Ishikawa (cell line): ENCODE data around the gene ZNF101.

ENCODE experiments used
- CEBPB ChIP-seq: IDR thresholded peaks from 2 replicates; pipeline ENCODE4 v1.6.1; 2012
- CREB1 ChIP-seq: IDR thresholded peaks from 2 replicates; pipeline ENCODE4 v1.6.1; 2012; ENCODE audit warnings: low read depth
- EGR1 ChIP-seq: IDR thresholded peaks from 2 replicates; pipeline ENCODE4 v1.6.1; 2012
- EP300 ChIP-seq: IDR thresholded peaks from 2 replicates; pipeline ENCODE4 v1.6.1; 2012; ENCODE audit warnings: borderline replicate concordance
- FOXM1 ChIP-seq: IDR thresholded peaks from 2 replicates; pipeline ENCODE4 v1.6.1; 2012; ENCODE audit warnings: low read depth, borderline replicate concordance
- NFIC ChIP-seq: IDR thresholded peaks from 2 replicates; pipeline ENCODE4 v1.6.1; 2012
- RAD21 ChIP-seq: IDR thresholded peaks from 2 replicates; pipeline ENCODE4 v1.6.1; 2012; ENCODE audit warnings: low read depth
- TAF1 ChIP-seq: IDR thresholded peaks from 2 replicates; pipeline ENCODE4 v1.6.1; 2012; ENCODE audit warnings: low read depth, mild to moderate bottlenecking
- TCF12 ChIP-seq: IDR thresholded peaks from 2 replicates; pipeline ENCODE4 v1.6.1; 2012; ENCODE audit warnings: low read depth
- TEAD4 ChIP-seq: IDR thresholded peaks from 2 replicates; pipeline ENCODE4 v1.6.1; 2012
- YY1 ChIP-seq: IDR thresholded peaks from 2 replicates; pipeline ENCODE4 v1.6.1; 2012; ENCODE audit warnings: low read depth
- ZBTB7A ChIP-seq: IDR thresholded peaks from 2 replicates; pipeline ENCODE4 v1.6.1; 2012; ENCODE audit warnings: low read depth
- TF ChIP-seq, protein P1 (sequence below): IDR thresholded peaks from 2 replicates; pipeline ENCODE4 v1.6.1; 2012
- TF ChIP-seq, protein P2 (sequence below): IDR thresholded peaks from 2 replicates; pipeline ENCODE4 v1.6.1; 2012
- TF ChIP-seq, protein P3 (sequence below): IDR thresholded peaks from 2 replicates; pipeline ENCODE4 v1.6.1; 2012; ENCODE audit warnings: low read depth, mild to moderate bottlenecking

Gene ZNF101

DNA sequence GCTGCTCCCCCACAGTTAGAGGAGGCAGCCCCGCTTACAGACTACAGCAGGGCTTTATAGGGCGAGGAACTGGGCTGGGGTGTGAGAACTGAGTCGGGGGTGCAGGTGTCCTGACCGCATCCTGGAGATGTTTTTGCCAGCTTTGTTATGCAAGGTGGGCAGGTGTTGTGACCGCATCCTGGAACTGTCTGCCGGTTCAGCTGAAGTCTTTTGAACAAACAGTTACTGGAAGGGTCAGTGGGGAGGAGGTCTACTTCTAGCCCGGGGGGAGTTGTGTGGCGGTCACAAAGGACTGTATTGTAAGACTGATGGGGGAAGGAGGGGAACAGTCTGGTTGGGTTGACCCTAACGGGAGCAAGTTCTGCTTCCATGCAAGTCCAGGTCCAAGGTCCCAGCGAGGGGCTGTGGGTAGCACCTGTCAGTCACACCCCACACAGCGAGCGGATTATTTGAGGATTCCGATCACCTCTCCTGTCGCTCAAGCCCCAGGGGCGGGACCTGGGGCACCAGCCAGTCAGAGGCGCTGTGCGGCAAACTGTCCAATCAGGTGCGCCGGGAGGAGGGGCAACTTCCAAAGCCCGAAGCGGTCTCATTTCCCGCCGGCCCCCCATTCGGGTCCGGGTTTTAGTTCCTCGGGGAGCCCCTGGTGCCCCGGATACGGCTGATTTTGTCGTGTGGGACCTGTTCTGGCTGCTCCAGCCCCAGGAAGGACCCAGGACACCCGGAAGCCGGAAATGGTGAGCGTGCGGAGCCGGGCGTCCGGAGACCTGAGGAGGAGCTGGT lies at the start of gene ZNF101:
Gene ZNF101 (plus strand): TSS at position 610 of the 783 bp plus-strand sequence. CDS start 125 bp downstream, at position 735.
- TF ChIP-seq, protein P1, sequence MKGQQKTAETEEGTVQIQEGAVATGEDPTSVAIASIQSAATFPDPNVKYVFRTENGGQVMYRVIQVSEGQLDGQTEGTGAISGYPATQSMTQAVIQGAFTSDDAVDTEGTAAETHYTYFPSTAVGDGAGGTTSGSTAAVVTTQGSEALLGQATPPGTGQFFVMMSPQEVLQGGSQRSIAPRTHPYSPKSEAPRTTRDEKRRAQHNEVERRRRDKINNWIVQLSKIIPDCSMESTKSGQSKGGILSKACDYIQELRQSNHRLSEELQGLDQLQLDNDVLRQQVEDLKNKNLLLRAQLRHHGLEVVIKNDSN: no peak; the same call in 1 of the 2 replicates
- TF ChIP-seq CREB1 (no peak; the same call in 1 of the 2 replicates), YY1 (no peak), TEAD4 (no peak), TCF12 (no peak; the same call in 1 of the 2 replicates), CEBPB (no peak), EGR1 (no peak), ZBTB7A (peak; percentile 34), EP300 (no peak), NFIC (no peak), FOXM1 (no peak), TAF1 (peak; percentile 76), RAD21 (no peak)
- TF ChIP-seq, protein P2, sequence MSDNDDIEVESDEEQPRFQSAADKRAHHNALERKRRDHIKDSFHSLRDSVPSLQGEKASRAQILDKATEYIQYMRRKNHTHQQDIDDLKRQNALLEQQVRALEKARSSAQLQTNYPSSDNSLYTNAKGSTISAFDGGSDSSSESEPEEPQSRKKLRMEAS: peak; percentile 52; the same call in 1 of the 2 replicates
- TF ChIP-seq, protein P3, sequence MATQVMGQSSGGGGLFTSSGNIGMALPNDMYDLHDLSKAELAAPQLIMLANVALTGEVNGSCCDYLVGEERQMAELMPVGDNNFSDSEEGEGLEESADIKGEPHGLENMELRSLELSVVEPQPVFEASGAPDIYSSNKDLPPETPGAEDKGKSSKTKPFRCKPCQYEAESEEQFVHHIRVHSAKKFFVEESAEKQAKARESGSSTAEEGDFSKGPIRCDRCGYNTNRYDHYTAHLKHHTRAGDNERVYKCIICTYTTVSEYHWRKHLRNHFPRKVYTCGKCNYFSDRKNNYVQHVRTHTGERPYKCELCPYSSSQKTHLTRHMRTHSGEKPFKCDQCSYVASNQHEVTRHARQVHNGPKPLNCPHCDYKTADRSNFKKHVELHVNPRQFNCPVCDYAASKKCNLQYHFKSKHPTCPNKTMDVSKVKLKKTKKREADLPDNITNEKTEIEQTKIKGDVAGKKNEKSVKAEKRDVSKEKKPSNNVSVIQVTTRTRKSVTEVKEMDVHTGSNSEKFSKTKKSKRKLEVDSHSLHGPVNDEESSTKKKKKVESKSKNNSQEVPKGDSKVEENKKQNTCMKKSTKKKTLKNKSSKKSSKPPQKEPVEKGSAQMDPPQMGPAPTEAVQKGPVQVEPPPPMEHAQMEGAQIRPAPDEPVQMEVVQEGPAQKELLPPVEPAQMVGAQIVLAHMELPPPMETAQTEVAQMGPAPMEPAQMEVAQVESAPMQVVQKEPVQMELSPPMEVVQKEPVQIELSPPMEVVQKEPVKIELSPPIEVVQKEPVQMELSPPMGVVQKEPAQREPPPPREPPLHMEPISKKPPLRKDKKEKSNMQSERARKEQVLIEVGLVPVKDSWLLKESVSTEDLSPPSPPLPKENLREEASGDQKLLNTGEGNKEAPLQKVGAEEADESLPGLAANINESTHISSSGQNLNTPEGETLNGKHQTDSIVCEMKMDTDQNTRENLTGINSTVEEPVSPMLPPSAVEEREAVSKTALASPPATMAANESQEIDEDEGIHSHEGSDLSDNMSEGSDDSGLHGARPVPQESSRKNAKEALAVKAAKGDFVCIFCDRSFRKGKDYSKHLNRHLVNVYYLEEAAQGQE: no peak

DNA sequence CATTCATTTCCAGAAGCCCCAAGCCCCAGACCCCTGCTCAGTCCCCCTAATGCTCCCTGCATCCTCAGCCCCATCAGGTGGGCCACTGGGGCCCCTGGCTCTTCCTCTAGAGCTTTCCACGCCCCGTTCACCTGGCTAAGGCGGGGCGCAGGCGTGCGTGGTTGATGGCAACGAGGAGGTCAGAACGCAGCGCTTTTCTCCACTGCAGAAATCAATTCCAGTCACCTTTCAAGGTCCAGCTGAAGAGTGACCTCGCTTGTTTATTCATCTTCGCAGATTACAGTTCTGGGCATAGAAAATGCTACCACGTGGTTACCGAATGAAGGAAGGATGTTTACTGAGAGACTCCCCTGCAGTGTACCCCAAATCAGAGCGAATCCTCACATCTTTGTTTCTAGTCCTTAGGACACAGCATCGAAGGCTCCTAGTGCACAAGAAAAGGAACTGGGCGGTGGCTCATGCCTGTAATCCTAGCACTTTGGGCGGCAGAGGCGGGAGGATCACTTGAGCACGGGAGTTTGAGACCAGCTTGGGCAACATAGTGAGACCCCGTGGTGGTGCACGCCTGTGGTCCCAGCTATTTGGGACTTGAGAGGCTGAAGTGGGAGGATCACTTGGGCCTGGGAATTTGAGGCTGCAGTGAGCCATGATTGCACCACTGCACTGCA lies 49.3 kb upstream of the ZNF101 start:
- TF ChIP-seq, protein P3: no peak
- TF ChIP-seq, protein P2: no peak
- TF ChIP-seq CEBPB (no peak), EGR1 (no peak), CREB1 (no peak), EP300 (no peak), TCF12 (no peak), TAF1 (no peak)

DNA sequence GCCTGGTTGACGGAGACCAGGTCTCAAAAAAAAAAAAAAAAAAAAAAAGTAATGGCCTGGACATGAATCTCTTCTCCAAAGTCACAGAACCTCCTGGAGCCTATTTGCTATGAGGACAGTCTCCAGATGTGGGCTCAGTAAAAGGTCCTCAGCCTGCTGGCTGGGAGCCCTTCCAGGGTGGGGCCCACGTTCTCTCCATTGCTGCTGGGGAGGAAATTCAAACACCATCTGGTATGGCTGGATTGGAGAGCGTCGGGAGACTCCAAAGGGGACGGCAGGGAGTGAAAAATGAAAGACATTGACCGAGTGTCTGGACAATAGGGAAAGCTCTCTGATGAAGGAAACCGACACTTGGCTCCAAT lies 48.8 kb upstream of the ZNF101 start:
- TF ChIP-seq TEAD4: no peak
- TF ChIP-seq, protein P3: no peak
- no peak for TF ChIP-seq CEBPB
- no peak for TF ChIP-seq YY1
- TF ChIP-seq TAF1: no peak
- no peak for TF ChIP-seq NFIC

DNA sequence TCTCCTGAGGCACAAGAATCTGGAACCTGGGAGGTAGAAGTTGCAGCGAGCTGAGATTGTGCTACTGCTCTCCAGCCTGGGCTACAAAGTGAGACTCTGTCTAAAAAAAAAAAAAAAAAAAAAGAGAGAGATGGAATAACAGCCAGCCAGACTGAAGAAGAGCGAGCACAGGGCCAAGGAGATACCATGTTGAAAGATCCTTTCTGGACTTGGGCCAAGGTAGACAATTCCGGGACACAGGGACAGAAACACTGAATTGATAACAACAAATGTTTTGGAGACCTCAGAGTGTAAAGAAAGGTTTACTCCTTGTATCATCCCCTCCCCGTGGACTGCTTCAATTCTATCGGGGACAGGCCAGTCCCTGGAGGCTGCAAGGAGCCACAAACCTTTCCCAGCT lies 45.3 kb upstream of the ZNF101 start:
- TF ChIP-seq CREB1 (no peak), TAF1 (no peak), ZBTB7A (no peak), CEBPB (no peak), NFIC (no peak), TEAD4 (no peak), FOXM1 (no peak), EP300 (no peak), YY1 (no peak), EGR1 (no peak), RAD21 (no peak), TCF12 (no peak)
- TF ChIP-seq, protein P1: no peak
- TF ChIP-seq, protein P2: no peak
- TF ChIP-seq, protein P3: no peak
